A549 (cell line): ENCODE measurements around the gene PDGFC.

Source experiments
- E2F6 ChIP-seq: IDR thresholded peaks from 2 replicates; pipeline ENCODE4 v1.6.1; 2012; ENCODE audit warnings: low read depth, borderline replicate concordance
- TFCP2L1 ChIP-seq: fragments of 250-450 bp; sonication (Bioruptor Pico); IDR thresholded peaks from 2 replicates; pipeline ENCODE4 v1.5.0; 2021; ENCODE audit warnings: mild to moderate bottlenecking
- TP53 ChIP-seq: fragments of 250-450 bp; sonication (Bioruptor Pico); IDR thresholded peaks from 2 replicates; pipeline ENCODE4 v1.5.0; 2021; ENCODE audit warnings: mild to moderate bottlenecking, moderate library complexity

GRCh38 chr4:156934259-156934635, 37.4 kb downstream of the PDGFC start:
- no peak for TF ChIP-seq TP53 (CRISPR knock-in tag)
- TF ChIP-seq E2F6: no peak
- no peak for TF ChIP-seq TFCP2L1 (CRISPR knock-in tag)
